Measurements from ENCODE around the gene CSNK1D.

DNA sequence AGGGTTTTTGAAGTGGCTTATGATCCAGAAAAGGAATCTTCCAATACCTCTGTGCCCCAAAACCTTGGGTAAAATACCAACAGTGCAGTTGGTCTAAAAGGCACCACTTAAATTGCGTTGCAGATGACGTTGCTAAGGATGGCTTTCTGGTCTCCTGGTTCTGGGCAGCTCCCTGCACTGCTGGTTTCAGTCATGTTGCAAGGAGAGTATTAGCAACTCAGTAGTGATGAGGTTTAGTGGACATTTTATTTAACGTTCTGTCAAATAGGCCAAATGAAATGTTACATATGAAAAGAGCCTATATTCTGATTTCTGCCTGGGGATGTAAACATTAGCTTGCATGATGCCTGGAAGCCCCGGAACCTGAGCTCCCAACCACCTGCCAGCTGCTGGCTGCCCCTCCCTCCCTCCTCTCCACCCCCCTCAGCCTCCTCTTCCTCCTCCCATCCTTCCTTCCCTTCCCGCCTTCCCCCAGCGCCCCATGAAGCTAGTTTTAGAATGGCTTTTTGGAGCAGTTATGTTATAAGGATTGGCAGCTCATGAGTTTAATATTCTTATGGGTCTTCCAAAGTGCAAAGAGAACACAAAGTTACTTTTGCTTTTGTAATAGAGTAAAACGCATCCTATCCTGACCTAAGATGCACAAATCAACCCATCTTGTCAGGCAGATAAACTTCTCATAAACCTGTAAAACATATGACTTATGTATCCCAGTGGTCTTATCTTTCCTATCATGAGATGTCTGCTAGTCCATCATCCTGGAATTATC, 23.2 kb upstream of the CSNK1D start:
- TF ChIP-seq, protein P1, sequence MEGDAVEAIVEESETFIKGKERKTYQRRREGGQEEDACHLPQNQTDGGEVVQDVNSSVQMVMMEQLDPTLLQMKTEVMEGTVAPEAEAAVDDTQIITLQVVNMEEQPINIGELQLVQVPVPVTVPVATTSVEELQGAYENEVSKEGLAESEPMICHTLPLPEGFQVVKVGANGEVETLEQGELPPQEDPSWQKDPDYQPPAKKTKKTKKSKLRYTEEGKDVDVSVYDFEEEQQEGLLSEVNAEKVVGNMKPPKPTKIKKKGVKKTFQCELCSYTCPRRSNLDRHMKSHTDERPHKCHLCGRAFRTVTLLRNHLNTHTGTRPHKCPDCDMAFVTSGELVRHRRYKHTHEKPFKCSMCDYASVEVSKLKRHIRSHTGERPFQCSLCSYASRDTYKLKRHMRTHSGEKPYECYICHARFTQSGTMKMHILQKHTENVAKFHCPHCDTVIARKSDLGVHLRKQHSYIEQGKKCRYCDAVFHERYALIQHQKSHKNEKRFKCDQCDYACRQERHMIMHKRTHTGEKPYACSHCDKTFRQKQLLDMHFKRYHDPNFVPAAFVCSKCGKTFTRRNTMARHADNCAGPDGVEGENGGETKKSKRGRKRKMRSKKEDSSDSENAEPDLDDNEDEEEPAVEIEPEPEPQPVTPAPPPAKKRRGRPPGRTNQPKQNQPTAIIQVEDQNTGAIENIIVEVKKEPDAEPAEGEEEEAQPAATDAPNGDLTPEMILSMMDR (IDR thresholded peaks at IDR 0.05), result no peak
- no peak for TF ChIP-seq POLR2A (IDR thresholded peaks at IDR 0.05)

Data from testis (tissue), 2 donors.